HL-60 (cell line): ENCODE results near the gene CHSY1.

ENCODE experiments used
- DNase-seq, 2 experiments: peaks; one replicate each; pipeline ENCODE4 v3.0.0-alpha.2; 2010 to 2020; ENCODE audit warnings: low read depth in 1 of 2, low spot score in 1 of 2
- H3K27ac ChIP-seq: fragments of 250-450 bp; sonication (Bioruptor Pico); replicated peaks from 2 replicates; pipeline ENCODE4 v1.5.1; 2020; ENCODE audit warnings: mild to moderate bottlenecking, moderate library complexity
- H3K27me3 ChIP-seq: fragments of 250-450 bp; sonication (Bioruptor Pico); 2 replicates; pipeline ENCODE4 v1.5.1; 2021; ENCODE audit warnings: mild to moderate bottlenecking, moderate library complexity; ENCODE audit not compliant: insufficient read depth, poor library complexity, severe bottlenecking
- H3K4me3 ChIP-seq: replicated peaks from 2 replicates; pipeline ENCODE4 v1.5.1; 2011; ENCODE audit warnings: mild to moderate bottlenecking, control low read depth, low read length; ENCODE audit not compliant: insufficient read depth
- GABPA ChIP-seq: IDR thresholded peaks from 2 replicates; pipeline ENCODE4 v1.6.1; 2012; ENCODE audit warnings: low read depth
- POLR2AphosphoS5 ChIP-seq: IDR thresholded peaks from 2 replicates; pipeline ENCODE4 v1.6.1; 2012; ENCODE audit warnings: low read depth
- SPI1 ChIP-seq: IDR thresholded peaks from 2 replicates; pipeline ENCODE4 v1.6.1; 2012; ENCODE audit warnings: low read depth, mild to moderate bottlenecking, borderline replicate concordance
- TF ChIP-seq, protein P1 (sequence below): IDR thresholded peaks from one replicate; pipeline ENCODE4 v1.5.1; 2011; ENCODE audit warnings: low read length, control low read depth, inconsistent platforms; ENCODE audit not compliant: insufficient read depth
- TF ChIP-seq, protein P2 (sequence below): IDR thresholded peaks from 2 replicates; pipeline ENCODE4 v1.6.1; 2012; ENCODE audit warnings: low read depth; ENCODE audit not compliant: insufficient replicate concordance

The CHSY1 gene

DNA sequence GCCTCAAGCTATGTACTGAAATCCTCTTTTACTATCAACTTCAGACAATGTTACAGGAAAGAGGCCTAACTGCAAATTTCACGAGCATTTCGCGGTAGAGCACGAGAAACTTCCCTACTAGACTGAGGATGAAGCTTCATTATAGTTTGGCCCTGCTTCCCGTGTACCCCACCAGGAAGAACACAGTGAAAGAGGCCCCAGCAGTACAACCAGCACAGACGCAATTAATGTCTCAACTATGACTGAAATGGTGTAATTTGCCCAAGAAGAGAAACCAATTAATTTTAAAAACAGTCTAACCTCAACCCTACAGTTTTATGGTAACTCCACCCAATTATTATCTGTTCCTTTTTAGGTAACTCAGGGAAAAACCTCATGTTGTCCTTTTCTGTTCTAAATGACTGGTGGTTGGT is 12.1 kb downstream of the CHSY1 start:
- TF ChIP-seq POLR2AphosphoS5, result 0 out of 2 replicates have a peak, but pooled peaks have one; percentile 17
- TF ChIP-seq, protein P1, sequence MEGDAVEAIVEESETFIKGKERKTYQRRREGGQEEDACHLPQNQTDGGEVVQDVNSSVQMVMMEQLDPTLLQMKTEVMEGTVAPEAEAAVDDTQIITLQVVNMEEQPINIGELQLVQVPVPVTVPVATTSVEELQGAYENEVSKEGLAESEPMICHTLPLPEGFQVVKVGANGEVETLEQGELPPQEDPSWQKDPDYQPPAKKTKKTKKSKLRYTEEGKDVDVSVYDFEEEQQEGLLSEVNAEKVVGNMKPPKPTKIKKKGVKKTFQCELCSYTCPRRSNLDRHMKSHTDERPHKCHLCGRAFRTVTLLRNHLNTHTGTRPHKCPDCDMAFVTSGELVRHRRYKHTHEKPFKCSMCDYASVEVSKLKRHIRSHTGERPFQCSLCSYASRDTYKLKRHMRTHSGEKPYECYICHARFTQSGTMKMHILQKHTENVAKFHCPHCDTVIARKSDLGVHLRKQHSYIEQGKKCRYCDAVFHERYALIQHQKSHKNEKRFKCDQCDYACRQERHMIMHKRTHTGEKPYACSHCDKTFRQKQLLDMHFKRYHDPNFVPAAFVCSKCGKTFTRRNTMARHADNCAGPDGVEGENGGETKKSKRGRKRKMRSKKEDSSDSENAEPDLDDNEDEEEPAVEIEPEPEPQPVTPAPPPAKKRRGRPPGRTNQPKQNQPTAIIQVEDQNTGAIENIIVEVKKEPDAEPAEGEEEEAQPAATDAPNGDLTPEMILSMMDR, result no peak
- Histone ChIP-seq H3K27ac (peak overlapping the region; percentile 83), H3K4me3 (no peak overlapping the region), H3K27me3 (no peaks in the 10 kb centered on the region)
- DNase-seq, result peak; percentile 75 to 84

DNA sequence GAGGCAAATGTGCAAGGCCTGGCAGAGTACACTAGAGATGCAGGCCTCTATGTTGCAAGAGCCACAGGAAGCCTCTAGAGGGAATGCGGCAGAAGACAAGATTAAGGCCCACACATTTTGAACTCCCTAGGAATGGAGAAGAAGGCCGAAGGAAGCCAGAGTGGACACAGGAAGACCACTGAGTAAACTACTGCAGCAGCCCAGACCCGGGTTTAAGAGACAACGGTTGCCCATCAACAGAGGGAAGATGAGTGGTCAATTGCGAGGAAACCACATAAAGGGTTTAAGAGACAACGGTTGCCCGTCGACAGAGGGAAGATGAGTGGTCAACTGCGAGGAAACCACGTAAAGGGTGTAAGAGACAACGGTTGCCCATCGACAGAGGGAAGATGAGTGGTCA is 14.6 kb downstream of the CHSY1 start:
- no peak overlapping the region for H3K4me3 ChIP-seq
- H3K27ac ChIP-seq, result peak overlapping the region; percentile 83
- no peaks in the 10 kb centered on the region for H3K27me3 ChIP-seq
- DNase-seq, result peak; percentile 70 to 80
- TF ChIP-seq, protein P2, sequence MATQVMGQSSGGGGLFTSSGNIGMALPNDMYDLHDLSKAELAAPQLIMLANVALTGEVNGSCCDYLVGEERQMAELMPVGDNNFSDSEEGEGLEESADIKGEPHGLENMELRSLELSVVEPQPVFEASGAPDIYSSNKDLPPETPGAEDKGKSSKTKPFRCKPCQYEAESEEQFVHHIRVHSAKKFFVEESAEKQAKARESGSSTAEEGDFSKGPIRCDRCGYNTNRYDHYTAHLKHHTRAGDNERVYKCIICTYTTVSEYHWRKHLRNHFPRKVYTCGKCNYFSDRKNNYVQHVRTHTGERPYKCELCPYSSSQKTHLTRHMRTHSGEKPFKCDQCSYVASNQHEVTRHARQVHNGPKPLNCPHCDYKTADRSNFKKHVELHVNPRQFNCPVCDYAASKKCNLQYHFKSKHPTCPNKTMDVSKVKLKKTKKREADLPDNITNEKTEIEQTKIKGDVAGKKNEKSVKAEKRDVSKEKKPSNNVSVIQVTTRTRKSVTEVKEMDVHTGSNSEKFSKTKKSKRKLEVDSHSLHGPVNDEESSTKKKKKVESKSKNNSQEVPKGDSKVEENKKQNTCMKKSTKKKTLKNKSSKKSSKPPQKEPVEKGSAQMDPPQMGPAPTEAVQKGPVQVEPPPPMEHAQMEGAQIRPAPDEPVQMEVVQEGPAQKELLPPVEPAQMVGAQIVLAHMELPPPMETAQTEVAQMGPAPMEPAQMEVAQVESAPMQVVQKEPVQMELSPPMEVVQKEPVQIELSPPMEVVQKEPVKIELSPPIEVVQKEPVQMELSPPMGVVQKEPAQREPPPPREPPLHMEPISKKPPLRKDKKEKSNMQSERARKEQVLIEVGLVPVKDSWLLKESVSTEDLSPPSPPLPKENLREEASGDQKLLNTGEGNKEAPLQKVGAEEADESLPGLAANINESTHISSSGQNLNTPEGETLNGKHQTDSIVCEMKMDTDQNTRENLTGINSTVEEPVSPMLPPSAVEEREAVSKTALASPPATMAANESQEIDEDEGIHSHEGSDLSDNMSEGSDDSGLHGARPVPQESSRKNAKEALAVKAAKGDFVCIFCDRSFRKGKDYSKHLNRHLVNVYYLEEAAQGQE, result no peak
- no peak for TF ChIP-seq GABPA
- TF ChIP-seq POLR2AphosphoS5, result no peak
- TF ChIP-seq, protein P1, result no peak
- no peak for TF ChIP-seq SPI1

DNA sequence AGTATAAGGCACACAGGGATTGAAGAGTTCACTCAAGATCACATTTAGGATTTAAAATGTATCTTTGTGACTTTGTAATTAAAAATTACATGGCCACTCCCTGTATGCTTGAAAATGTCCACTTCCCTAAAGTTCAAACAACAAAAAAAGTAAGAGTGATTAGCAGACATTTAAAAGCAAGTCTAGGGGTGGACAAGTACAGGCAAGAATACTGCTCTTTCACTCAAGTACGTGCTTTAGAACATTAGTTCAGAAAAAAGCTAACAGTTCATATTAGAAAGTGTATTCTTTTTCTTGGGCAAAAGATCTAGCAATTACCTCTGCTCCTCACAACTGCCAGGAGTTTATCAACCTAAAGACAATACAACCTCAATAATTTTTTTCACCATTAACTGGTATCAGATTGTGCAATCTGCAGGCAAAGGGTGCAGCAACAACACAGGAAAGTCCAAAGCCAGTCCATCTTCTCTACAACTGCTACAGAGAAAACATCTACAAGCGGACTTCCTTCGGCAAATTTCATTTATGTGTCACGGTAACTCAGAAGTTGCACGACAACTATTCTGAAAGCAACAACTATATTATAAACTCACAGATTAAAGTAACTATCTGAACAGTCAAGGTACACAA is 18.1 kb downstream of the CHSY1 start:
- no peaks in the 10 kb centered on the region for H3K27me3 ChIP-seq
- TF ChIP-seq, protein P2, result no peak
- peak; percentile 55; the same call in 1 of the 2 replicates for TF ChIP-seq SPI1
- DNase-seq, result no peak
- H3K4me3 ChIP-seq, result no peak overlapping the region
- peak overlapping the region; percentile 23 for H3K27ac ChIP-seq

DNA sequence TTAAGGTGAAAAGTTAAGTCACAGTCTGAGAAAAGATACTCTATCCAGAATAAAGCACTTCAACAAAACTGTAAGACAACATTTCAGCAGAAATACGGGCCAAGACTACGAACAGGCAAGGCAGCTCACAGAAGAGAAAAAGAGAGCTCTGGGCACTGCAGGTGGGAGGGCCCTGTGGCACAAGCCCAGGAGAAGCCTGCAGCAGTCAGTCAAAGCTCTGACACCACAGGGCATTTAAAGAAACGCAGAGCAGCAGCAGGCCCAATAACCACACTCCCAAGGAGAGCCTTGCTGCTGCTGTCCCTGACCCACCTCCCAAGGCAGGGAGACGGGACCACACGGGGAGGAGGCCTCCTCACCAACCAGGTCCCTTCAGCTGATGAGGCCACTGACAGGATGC is 19.2 kb downstream of the CHSY1 start:
- TF ChIP-seq GABPA, result no peak
- TF ChIP-seq, protein P1, result no peak
- TF ChIP-seq, protein P2, result no peak
- no peak for TF ChIP-seq SPI1
- no peak for TF ChIP-seq POLR2AphosphoS5
- H3K27ac ChIP-seq, result no peak overlapping the region

More for the DNA sequence above, 19.2 kb downstream of the CHSY1 start:
- Histone ChIP-seq H3K27me3 (no peaks in the 10 kb centered on the region), H3K4me3 (no peak overlapping the region)
- DNase-seq, result no peak
